Upper lobe of right lung (tissue), 1 donor: Measurements from ENCODE around the gene KLHL30. TPM values are rescaled to one million over a fixed set of nuclear protein-coding genes. Genes with fewer than 3 reads are reported as not detected.

Experiments
- ATAC-seq: fragments of 200-7000 bp; cut with Tn5 transposase; one replicate; pipeline ENCODE4 v1.9.1; 2020; ENCODE audit warnings: mild to moderate bottlenecking, moderate library complexity
- DNase-seq: peaks from one replicate; pipeline ENCODE4 v3.0.0-alpha.2; 2020
- H3K27ac ChIP-seq: fragments of 200-600 bp; one replicate; pipeline ENCODE4 v1.8.0; 2022
- H3K27me3 ChIP-seq: fragments of 200-600 bp; one replicate; pipeline ENCODE4 v1.8.0; 2022; ENCODE audit warnings: mild to moderate bottlenecking
- H3K36me3 ChIP-seq: fragments of 200-600 bp; one replicate; pipeline ENCODE4 v1.8.0; 2022
- H3K4me1 ChIP-seq: fragments of 200-600 bp; one replicate; pipeline ENCODE4 v1.8.0; 2022
- H3K4me3 ChIP-seq: fragments of 200-600 bp; one replicate; pipeline ENCODE4 v1.8.0; 2022; ENCODE audit warnings: mild to moderate bottlenecking
- H3K9me3 ChIP-seq: fragments of 200-600 bp; one replicate; pipeline ENCODE4 v1.8.0; 2022
- CTCF ChIP-seq: fragments of 200-600 bp; IDR thresholded peaks from one replicate; pipeline ENCODE4 v1.8.0; 2022; ENCODE audit warnings: antibody characterized with exemption
- intact Hi-C: fragments of 100-400 bp; cut with DNase I; formaldehyde crosslinking; loops from one replicate; pipeline ENCODE4 v1.11.0; 2022
- total RNA-seq: library from RNA; stranded (reverse); fragmentation: NEBNext Ultra II Directional; extraction: Animal tissue kit (Norgen Biotek cat#: 25700); gene quantifications from one replicate; pipeline ENCODE4 v1.2.1, GENCODE V29; 2021
- donor health status: DM: no; HTN: yes; CAD: no; lungs with severe emphysema.

The KLHL30 gene
- total RNA-seq, 1 donor from 2014 or later: 0.90 TPM

- no peaks in the 10 kb centered on the region for H3K36me3 ChIP-seq
- intact Hi-C loops: no loop called here
- no peaks in the 10 kb centered on the region for H3K9me3 ChIP-seq
- H3K27ac ChIP-seq: no peak overlapping the region
- ATAC-seq (no peak), DNase-seq (no peak)
- H3K27me3 ChIP-seq: no peaks in the 10 kb centered on the region
- no peaks in the 10 kb centered on the region for H3K4me1 ChIP-seq
- no peak for TF ChIP-seq CTCF
- no peak overlapping the region for H3K4me3 ChIP-seq
Observed at GRCh38 chr2:238146884-238147544, 8.5 kb downstream of the KLHL30 start.

DNA sequence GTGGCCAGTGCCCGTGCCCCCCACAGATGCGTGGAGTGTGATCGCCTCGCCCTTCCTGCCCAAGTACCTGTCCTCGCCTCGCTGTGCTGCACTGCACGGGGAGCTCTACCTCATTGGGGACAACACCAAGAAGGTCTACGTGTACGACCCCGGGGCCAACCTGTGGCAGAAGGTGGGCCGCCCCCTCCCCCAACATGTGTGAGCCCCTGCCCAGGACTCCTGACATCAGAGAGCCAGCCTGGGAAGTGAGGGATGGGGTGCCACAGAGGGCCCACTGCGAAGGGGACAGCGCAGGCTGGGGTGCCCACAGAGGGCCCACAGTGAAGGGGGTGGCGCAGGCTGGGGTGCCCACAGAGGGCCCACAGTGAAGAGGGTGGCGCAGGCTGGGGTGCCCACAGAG lies 10.5 kb downstream of the KLHL30 start:
- Histone ChIP-seq H3K4me1 (no peaks in the 10 kb centered on the region), H3K27me3 (no peaks in the 10 kb centered on the region), H3K27ac (no peak overlapping the region), H3K4me3 (no peak overlapping the region), H3K36me3 (no peaks in the 10 kb centered on the region), H3K9me3 (no peaks in the 10 kb centered on the region)
- intact Hi-C loops: no loop called here
- TF ChIP-seq CTCF: no peak
- DNase-seq (no peak), ATAC-seq (no peak)

DNA sequence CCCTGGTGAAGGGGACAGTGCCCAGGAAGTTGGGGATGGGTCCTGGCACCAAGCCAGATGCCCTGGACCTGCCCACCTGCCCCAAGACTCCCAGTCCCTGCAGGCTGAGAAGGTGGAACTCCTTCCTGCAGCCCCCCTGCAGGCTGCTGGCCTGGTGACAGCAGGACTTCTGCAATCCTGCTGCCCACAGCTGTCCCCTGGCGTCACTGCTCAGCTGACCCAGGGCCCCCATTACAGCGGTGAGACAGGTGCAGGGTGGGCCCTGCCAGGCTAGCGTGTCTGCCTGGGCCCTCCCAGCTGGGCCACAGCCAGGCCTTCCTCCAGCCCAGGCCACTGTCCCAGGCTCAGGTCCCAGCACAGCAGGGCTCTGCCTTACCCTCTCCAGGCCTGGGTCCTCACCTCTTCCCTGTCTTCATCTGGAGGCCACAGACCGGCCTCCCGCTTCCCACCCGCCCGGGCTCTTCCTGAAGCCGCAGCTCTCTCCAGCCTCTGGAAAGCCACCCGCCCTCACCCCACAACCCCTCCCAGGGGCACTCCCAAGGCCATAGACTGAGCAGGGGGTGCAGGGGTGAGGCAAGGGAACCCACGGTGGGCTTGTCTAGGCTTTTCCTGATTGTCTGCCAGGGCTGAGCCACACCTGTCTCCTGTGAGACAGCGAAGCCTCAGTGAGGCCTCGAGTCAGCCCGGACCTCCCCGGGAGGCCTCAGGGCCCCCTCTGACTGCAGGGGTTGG lies 11.5 kb downstream of the KLHL30 start:
- no peak for DNase-seq
- no peak for TF ChIP-seq CTCF
- Histone ChIP-seq H3K4me1 (no peaks in the 10 kb centered on the region), H3K4me3 (no peak overlapping the region), H3K36me3 (no peaks in the 10 kb centered on the region), H3K27me3 (no peaks in the 10 kb centered on the region), H3K9me3 (no peaks in the 10 kb centered on the region), H3K27ac (no peak overlapping the region)
- intact Hi-C loops: no loop called here
- ATAC-seq: peak; percentile 8

GRCh38 chr2:238150686-238151085 lies 12.2 kb downstream of the KLHL30 start:
- no peak for ATAC-seq
- Histone ChIP-seq H3K27me3 (no peaks in the 10 kb centered on the region), H3K4me1 (no peaks in the 10 kb centered on the region), H3K36me3 (no peaks in the 10 kb centered on the region), H3K9me3 (no peaks in the 10 kb centered on the region), H3K4me3 (no peak overlapping the region), H3K27ac (no peak overlapping the region)
- no peak for TF ChIP-seq CTCF
- no peak for DNase-seq
- intact Hi-C loops: no loop called here

GRCh38 chr2:238151205-238151604 lies 12.7 kb downstream of the KLHL30 start:
- Histone ChIP-seq H3K4me3 (no peak overlapping the region), H3K27me3 (no peaks in the 10 kb centered on the region), H3K36me3 (no peaks in the 10 kb centered on the region), H3K9me3 (no peaks in the 10 kb centered on the region), H3K27ac (no peak overlapping the region), H3K4me1 (no peaks in the 10 kb centered on the region)
- TF ChIP-seq CTCF: no peak
- no peak for DNase-seq
- ATAC-seq: no peak
- intact Hi-C loops: no loop called here
